Thymus (tissue), 11 donors: ENCODE measurements around the gene KCNAB1. TPM values are rescaled to one million over a fixed set of nuclear protein-coding genes. Genes with fewer than 3 reads are reported as not detected.
"Not testable (repeated sequence)": the region's sequence is repeated elsewhere in the genome, so short reads cannot be mapped to it uniquely, and the experiment has no call there.

Experiments used
- DNase-seq, 9 donors: peaks; one replicate each; pipeline ENCODE4 v3.0.0-alpha.2; 2013; ENCODE audit warnings: low spot score in 9 of 9, low read depth in 6 of 9, missing footprints in 1 of 9
- H3K27ac ChIP-seq, 2 donors: one replicate each; pipeline ENCODE4 v1.5.1; 2013; ENCODE audit warnings: control low read depth in 1 of 2, low read depth in 1 of 2, low read length in 1 of 2, mild to moderate bottlenecking in 1 of 2, moderate library complexity in 1 of 2
- H3K27me3 ChIP-seq, 2 donors: one replicate each; pipeline ENCODE4 v1.5.1; 2013; ENCODE audit warnings: low read length in 1 of 2; ENCODE audit not compliant: control insufficient read depth in 2 of 2, insufficient read depth in 1 of 2
- H3K36me3 ChIP-seq, 2 donors: one replicate each; pipeline ENCODE4 v1.5.1; 2013; ENCODE audit warnings: low read length in 1 of 2, mild to moderate bottlenecking in 1 of 2, moderate library complexity in 1 of 2; ENCODE audit not compliant: control insufficient read depth in 2 of 2, insufficient read depth in 2 of 2
- H3K4me1 ChIP-seq, 2 donors: one replicate each; pipeline ENCODE4 v1.5.1; 2013; ENCODE audit warnings: low read length in 2 of 2; ENCODE audit not compliant: control insufficient read depth in 2 of 2, insufficient read depth in 2 of 2
- H3K4me3 ChIP-seq, 2 donors: one replicate each; pipeline ENCODE4 v1.5.1; 2013; ENCODE audit warnings: low read length in 2 of 2, control low read depth in 1 of 2, mild to moderate bottlenecking in 1 of 2
- H3K9me3 ChIP-seq, 2 donors: one replicate each; pipeline ENCODE4 v1.5.1; 2013; ENCODE audit warnings: low read length in 1 of 2, mild to moderate bottlenecking in 1 of 2; ENCODE audit not compliant: control insufficient read depth in 2 of 2, insufficient read depth in 1 of 2
- WGBS: extraction: QIAGEN DNeasy Blood & Tissue Kit; methylation state at CpG from one replicate; pipeline ENCODE4 v1.1.7; 2013; 5-methylcytosine and 5-hydroxymethylcytosine counted together
- polyA plus RNA-seq: library from polyadenylated mRNA; stranded (reverse); fragments of 200-250 nt; gene quantifications from one replicate; pipeline ENCODE4 v1.2.3, GENCODE V29; 2013
- total RNA-seq: library from RNA; stranded (reverse); fragments of 120-200 nt; gene quantifications from one replicate; pipeline ENCODE4 v1.2.4, GENCODE V29; 2013
- donor health status: healthy.

KCNAB1 gene
- total and polyA plus RNA-seq, 2 donors: 1.0 to 4.0 TPM

DNA sequence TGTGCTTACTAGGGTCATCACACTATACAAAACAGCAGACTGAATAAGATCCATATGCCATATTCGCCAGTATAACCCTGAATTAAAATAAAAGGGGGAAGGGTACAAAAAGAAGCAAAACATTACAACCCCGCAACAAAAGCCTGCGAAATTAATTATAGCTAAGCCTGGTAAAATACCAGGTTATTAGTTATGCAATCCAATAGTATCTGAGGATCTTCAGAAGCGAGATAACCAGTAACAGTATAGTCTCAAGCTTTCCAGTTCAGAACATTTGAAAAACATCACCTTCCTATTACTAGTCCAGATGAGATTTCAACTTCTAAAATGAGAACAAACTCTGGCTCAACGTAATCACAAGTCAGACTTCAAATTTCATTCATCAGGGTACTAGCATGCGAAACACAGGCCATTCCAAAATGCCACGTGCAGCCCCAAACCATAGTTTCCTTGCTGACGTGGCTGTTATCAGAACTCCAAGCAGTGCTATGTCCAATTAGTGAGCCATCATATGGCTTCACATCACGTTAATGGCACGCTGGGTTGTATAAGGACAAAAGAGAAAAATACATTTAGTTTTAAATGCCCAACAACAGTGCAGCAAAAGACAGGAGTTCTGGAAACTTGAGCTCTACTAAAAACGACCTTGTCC is 433.5 kb downstream of the KCNAB1 start:
- Histone ChIP-seq H3K4me1 (peaks cover 6 to 7% of the 10 kb centered on the region in 2 donors), H3K9me3 (peaks cover 0 to 1% of the 10 kb centered on the region in 2 donors), H3K36me3 (peaks cover 0 to 30% of the 10 kb centered on the region in 2 donors), H3K27ac (no peak overlapping the region), H3K4me3 (peak overlapping the region; percentile 66 to 81), H3K27me3 (no peaks in the 10 kb centered on the region)
- peak in 2 of 9 donors; percentile 13 for DNase-seq
- 45% methylated on average over 11 of the region's 11 CpGs for whole genome bisulfite sequencing

DNA sequence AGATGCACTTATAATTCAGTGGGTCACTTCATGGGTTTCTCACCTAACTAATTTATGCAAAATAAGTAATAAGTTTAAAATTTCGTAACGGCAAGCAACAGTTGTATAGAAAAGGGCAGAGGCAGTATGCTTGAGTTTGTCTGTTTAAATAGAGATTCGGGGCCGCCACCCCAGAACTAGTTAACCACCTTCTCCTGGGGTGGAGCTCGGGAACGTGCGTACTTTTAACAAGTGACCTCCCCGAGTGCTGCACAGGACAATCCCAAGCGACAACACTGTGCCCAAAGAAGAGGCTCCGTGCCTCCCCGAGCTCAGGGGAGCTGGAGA is 434.1 kb downstream of the KCNAB1 start:
- Histone ChIP-seq H3K4me1 (peaks cover 6 to 7% of the 10 kb centered on the region in 2 donors), H3K36me3 (peaks cover 0 to 24% of the 10 kb centered on the region in 2 donors), H3K4me3 (peak overlapping the region; percentile 66 to 81), H3K9me3 (peaks cover 0 to 1% of the 10 kb centered on the region in 2 donors), H3K27ac (peak overlapping the region; percentile 74 to 79), H3K27me3 (no peaks in the 10 kb centered on the region)
- under 1% methylated on average over 11 of the region's 11 CpGs for WGBS
- no peak for DNase-seq

DNA sequence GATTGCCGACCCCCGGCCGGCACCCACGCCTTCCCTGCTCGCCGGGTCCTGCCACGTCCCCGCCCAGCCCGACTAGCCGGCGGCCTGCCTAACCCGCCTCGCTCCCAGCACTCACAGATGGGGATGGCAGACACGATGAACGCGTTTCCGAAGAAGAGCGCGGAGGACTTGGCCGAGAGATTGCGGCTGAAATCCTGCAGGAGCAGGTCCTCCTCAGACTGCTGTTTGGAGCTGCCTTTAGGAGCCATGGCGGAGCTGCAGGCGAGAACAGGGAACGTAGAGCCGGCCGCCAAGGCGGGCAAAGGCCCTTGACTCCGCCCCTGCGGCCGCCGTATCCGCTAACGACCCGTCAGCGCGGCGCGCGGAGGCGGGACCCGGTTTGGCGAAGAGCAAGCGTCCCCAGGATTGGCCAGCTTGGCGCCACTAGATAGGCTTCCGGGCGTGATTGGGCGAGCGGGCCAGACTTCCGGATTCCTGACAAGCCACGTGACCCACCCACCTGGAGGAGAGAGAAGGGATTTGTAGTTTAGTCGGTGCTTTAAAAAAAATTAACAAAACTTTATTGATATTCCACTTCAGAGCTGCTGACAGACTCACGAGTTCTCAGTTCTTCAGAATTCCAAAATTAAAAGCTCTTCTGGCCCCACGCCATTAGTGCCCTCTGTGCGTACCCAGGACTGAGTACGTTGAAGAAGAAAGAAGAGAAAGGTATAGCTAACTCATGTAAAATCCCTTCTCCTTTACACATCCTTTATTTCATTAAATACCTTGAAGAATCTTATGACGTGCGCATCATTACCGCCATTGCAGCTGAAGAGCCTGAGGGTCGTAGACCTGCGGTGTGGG is 434.7 kb downstream of the KCNAB1 start, which contains the start of gene SSR3:
Gene SSR3, minus strand, starts transcription at position 276 of the 846 bp plus-strand sequence. Its CDS starts 28 bp downstream, at position 248.
- WGBS: 4% methylated on average over 60 of the region's 60 CpGs
- peak within 1 kb of the TSS; percentile 66 to 81 for H3K4me3 ChIP-seq
- H3K27ac ChIP-seq: peak within 1 kb of the TSS; percentile 74 to 79
- H3K9me3 ChIP-seq: peaks cover 0 to 1% of the 10 kb centered on the region in 2 donors
- H3K4me1 ChIP-seq: peaks cover 6 to 7% of the 10 kb centered on the region in 2 donors
- H3K27me3 ChIP-seq: no peaks in the 10 kb centered on the region
- DNase-seq: peak; percentile 93 to 99 (median 98)
- H3K36me3 ChIP-seq: peaks cover 0 to 24% of the 10 kb centered on the region in 2 donors

DNA sequence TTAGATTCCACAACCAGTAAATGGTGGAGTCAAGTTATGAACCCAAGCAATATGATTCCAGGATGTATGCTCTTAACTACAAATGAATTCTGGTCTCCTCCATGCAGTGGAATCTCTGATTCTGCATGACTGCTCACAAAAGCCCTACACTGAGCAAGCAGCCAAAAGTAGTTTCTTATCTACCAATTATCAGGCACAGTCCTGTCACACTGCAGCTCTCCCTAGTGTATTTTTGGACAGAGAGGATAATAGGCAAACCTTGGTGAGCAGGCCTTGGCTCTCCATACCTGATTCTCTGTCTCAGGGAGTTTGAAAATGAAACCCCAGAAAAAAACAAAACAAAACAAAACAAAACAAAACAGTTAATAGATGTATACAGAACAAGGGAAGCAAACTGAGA is 438.0 kb downstream of the KCNAB1 start:
- DNase-seq: no peak
- H3K36me3 ChIP-seq: no peaks in the 10 kb centered on the region
- H3K27me3 ChIP-seq: no peaks in the 10 kb centered on the region
- peaks cover 4 to 6% of the 10 kb centered on the region in 2 donors for H3K4me1 ChIP-seq
- H3K9me3 ChIP-seq: peaks cover 0 to 1% of the 10 kb centered on the region in 2 donors
- no peak overlapping the region for H3K4me3 ChIP-seq
- H3K27ac ChIP-seq: no peak overlapping the region

DNA sequence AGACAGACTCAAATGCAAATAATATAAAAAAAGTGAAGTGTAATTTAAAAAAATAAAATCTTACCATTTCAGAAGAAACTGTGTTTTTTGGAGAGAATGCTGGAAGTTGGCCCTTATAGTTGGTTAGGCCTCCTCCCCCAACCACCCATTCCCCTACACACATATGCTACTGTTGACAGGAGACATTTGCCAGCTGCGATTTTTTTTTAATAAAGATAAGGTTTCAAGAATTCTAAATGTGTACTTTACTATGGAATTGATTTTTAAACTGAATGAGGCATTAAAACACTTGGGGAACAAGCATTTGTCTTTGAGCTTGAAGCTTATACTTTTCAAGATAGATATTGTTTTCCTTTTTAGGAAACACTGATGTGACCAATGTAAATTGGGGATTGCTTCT is 438.9 kb downstream of the KCNAB1 start:
- H3K9me3 ChIP-seq: peaks cover 0 to 1% of the 10 kb centered on the region in 2 donors
- H3K4me3 ChIP-seq: no peak overlapping the region
- no peak for DNase-seq
- no peaks in the 10 kb centered on the region for H3K27me3 ChIP-seq
- 89% methylated on average over 1 of the region's 1 CpG for WGBS
- H3K4me1 ChIP-seq: peaks cover 0 to 4% of the 10 kb centered on the region in 2 donors
- no peak overlapping the region for H3K27ac ChIP-seq
- no peaks in the 10 kb centered on the region for H3K36me3 ChIP-seq

DNA sequence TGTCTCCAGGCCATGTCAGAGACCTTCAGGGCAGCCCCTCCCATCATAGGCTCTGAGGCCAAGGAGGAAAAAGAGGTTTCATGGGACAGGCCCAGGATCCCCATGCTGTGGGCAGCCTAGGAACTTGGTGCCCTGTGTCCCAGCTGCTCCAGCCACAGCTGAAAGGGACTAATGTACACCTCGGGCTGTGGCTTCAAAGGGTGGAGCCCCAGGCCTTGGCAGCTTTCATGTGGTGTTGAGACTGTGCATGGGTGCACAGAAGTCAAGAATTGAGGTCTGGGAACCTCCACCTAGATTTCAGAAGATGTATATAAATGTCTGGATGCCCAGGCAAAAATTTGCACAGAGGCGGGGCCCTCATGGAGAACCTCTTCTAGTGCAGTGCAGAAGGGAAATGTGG is 441.2 kb downstream of the KCNAB1 start:
- DNase-seq: no peak
- H3K27me3 ChIP-seq: no peaks in the 10 kb centered on the region
- H3K9me3 ChIP-seq: no peaks in the 10 kb centered on the region
- H3K4me1 ChIP-seq: no peaks in the 10 kb centered on the region
- no peaks in the 10 kb centered on the region for H3K36me3 ChIP-seq
- no peak overlapping the region for H3K27ac ChIP-seq
- WGBS: 56% methylated on average over 2 of the region's 2 CpGs
- H3K4me3 ChIP-seq: no peak overlapping the region

DNA sequence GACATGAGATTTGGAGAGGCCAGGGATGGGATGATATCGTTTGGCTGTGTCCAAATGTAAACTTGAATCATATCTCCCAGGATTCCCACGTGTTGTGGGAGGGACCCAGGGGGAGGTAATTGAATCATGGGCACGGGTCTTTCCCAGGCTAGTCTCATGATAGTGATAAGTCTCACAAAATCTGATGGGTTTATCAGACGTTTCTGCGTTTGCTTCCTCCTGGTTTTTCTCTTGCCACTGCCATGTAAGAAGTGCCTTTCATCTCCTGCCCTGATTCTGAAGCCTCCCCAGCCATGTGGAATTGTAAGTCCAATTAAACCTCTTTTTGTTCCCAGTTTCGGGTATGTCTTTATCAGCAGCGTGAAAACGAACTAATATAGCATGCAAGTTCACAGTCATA is 442.1 kb downstream of the KCNAB1 start:
- H3K9me3 ChIP-seq, H3K4me3 ChIP-seq, H3K27ac ChIP-seq, H3K27me3 ChIP-seq, H3K36me3 ChIP-seq, DNase-seq, H3K4me1 ChIP-seq: not testable (repeated sequence)
- WGBS: 95% methylated on average over 8 of the region's 8 CpGs

DNA sequence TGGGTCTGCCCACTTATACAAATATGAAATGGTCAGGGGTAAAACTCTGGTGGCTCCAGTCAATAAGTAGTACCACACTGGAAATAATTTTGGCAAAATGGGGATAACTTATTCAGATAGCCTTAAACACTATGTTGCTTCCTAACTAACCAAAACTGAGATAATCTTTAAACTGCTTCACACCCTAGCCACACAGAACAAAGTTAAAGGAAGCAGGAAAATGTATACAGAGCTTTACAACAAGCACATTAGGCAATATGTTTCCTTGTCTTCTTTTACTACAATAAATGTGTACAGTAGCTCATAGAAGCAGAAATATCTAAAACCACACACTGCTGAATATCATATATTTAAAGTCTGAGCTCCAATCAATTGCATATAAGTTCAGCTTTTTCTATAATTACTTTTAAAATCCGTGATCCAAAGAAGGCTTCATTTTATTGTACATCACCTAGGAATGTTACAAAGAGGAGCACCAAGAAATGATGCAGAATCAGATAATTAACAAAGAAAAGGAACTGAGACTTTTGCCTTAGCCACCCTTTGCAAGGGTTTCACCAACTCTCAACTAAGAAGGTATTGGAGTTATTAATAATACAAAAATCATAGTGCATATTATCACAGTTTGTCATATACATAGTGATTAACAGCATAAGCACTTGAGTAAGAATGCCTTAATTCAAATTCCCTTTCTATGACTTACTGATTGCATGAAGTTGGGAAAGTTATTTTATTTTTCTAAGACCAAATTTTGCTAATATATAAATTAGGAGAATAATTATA is 443.7 kb downstream of the KCNAB1 start:
- 91% methylated on average over 1 of the region's 1 CpG for WGBS
- no peaks in the 10 kb centered on the region for H3K4me1 ChIP-seq
- H3K9me3 ChIP-seq: no peaks in the 10 kb centered on the region
- H3K27ac ChIP-seq: no peak overlapping the region
- no peaks in the 10 kb centered on the region for H3K27me3 ChIP-seq
- no peak overlapping the region for H3K4me3 ChIP-seq
- H3K36me3 ChIP-seq: no peaks in the 10 kb centered on the region
- no peak for DNase-seq

DNA sequence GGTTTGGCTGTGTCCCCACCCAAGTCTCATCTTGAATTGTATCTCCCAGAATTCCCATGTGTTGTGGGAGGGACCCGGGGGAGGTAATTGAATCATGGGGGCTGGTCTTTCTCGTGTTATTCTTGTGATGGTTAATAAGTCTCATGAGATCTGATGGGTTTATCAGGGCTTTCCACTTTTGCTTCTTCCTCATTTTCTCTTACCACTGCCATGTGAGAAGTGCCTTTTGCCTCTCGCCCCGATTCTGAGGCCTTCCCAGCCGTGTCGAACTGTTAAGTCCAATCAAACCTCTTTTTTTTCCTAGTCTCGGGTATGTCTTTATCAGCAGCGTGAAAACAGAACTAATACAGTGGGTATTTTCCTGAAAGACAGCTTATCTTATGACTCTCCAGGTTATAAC is 448.6 kb downstream of the KCNAB1 start:
- not testable (repeated sequence) for H3K4me3 ChIP-seq, H3K36me3 ChIP-seq, H3K4me1 ChIP-seq, H3K27me3 ChIP-seq, DNase-seq, H3K27ac ChIP-seq, H3K9me3 ChIP-seq
- 93% methylated on average over 8 of the region's 8 CpGs for WGBS
